Spleen (tissue), 7 donors: ENCODE measurements around the gene SLC22A3.
A peak's percentile ranks its signal among the peaks of the same experiment; 100 is the strongest.

Experiments
- POLR2A ChIP-seq, 3 donors: fragments of 450-650 bp; IDR thresholded peaks; one replicate each; pipeline ENCODE4 v1.5.1; 2017; ENCODE audit warnings: antibody characterized with exemption in 3 of 3, mild to moderate bottlenecking in 1 of 3
- TF ChIP-seq, protein P1 (sequence below), 11 experiments: fragments of 200-600 bp in 7 of 11; fragments of 450-650 bp in 4 of 11; sonication (generic) in 4 of 11; IDR thresholded peaks in 8 of 11; conservative IDR thresholded peaks in 3 of 11; 1 replicate in 7 of 11; 2 replicates in 4 of 11; pipeline versions ENCODE4 v1.4.0 to v1.8.0; 2016 to 2021; ENCODE audit warnings: antibody characterized with exemption in 11 of 11, inconsistent platforms in 4 of 11, mild to moderate bottlenecking in 1 of 11
- donor health status: DM: no; HTN: no; CAD: no; lungs with moderate emphysema.
- donor health status: DM: no; HTN: no; CAD: no.
- donor health status: DM: no; HTN: no; CAD: no.

DNA sequence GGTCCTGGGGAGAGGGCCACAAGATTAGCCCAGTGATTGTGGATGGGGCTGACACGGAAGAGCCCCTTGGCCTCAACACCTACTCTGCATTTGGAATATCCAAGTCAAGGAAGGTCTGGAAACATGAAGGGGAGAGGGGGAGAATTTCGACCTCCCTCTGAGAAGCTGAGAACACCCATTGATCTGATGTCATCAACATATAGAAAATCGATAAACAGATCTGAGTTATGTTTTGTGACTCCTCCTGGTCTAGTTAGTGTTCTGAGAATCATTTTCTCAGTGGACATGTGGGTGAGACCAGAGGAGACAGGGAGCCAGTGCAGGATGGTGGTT lies 108.0 kb downstream of the SLC22A3 start:
- TF ChIP-seq, protein P1, sequence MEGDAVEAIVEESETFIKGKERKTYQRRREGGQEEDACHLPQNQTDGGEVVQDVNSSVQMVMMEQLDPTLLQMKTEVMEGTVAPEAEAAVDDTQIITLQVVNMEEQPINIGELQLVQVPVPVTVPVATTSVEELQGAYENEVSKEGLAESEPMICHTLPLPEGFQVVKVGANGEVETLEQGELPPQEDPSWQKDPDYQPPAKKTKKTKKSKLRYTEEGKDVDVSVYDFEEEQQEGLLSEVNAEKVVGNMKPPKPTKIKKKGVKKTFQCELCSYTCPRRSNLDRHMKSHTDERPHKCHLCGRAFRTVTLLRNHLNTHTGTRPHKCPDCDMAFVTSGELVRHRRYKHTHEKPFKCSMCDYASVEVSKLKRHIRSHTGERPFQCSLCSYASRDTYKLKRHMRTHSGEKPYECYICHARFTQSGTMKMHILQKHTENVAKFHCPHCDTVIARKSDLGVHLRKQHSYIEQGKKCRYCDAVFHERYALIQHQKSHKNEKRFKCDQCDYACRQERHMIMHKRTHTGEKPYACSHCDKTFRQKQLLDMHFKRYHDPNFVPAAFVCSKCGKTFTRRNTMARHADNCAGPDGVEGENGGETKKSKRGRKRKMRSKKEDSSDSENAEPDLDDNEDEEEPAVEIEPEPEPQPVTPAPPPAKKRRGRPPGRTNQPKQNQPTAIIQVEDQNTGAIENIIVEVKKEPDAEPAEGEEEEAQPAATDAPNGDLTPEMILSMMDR (IDR thresholded peaks at IDR 0.05 in 8 of 11, conservative IDR thresholded peaks at IDR 0.05 in 3 of 11) = peak in 6 of 11 experiments; percentile 9 to 60 (median 32)
- TF ChIP-seq POLR2A (IDR thresholded peaks at IDR 0.05) = no peak
